SKM-1 treated with dmso at 0.1 percent for 144 hours (cell line): ENCODE data around the gene COX6B1.
"Not testable (repeated sequence)": the region's sequence is repeated elsewhere in the genome, so short reads cannot be mapped to it uniquely, and the experiment has no call there.

Experiments used
- DNase-seq: peaks from one replicate; lab custom pipeline; 2025; ENCODE audit not compliant: unreplicated experiment; lab: John Stamatoyannopoulos, UW

Gene COX6B1, protein sequence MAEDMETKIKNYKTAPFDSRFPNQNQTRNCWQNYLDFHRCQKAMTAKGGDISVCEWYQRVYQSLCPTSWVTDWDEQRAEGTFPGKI

DNA sequence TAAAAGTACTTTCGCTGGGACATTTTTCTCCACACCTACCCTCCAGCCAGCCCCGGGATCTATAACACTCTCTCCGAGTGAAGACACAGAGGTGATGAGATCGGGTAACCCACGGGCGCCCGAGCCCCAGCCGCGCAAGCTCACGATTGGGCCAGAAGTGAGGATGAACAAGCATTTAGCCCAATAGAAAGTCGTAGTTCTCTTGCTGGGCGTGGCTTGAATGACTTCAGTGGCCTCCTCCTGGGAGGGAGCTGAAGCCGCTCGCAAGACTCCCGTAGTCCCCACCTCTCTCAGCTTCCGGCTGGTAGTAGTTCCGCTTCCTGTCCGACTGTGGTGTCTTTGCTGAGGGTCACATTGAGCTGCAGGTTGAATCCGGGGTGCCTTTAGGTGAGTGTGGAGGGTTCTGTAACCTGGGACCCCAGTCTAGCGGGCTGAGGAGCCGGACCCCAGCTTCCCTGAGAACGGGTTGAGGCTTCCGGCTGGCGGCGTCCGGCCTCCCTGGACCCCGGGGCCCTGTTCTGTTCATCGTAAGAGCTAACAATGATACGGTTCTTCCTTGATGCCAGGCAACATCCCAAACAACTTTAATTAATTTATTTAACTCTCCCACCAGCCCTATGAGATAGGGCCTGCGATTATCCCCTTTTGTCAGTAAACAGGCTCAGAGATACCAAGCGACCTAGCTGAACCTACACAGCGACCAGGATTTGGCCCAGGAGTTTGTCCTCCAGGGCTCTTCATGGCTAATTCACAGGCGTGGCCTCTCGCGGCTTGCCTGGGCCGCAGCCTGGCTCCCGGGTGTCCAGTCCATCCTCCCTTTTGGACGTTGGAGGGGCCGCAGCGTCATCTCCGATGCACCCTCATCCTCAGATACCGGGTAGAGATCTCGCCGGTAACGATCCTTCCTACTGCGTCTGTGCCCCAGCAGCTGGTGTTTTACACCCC, at the start of gene COX6B1:
TSS of gene COX6B1 (plus strand) at position 307 of the 945 bp plus-strand sequence. CDS start 2,921 bp downstream, outside the sequence.
- DNase-seq: peak; percentile 98

DNA sequence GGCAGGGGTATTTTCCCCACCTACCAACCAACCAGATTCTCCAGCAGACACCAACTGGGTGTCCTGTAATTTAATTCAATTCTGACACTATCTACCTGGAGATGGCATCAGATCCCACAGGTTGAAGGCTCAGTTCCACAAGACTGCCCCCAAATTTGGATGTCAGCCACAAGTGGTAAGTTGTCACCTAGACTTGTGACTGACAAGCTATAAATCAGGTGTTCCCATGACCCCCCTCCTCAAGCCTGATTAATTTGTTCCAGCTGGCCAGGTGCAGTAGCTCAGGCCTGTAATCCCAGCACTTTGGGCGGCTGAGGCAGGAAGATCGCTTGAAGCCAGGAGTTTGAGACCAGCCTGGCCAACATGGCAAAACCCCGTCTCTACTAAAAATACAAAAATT, 46.2 kb upstream of the COX6B1 start:
- DNase-seq: no peak

DNA sequence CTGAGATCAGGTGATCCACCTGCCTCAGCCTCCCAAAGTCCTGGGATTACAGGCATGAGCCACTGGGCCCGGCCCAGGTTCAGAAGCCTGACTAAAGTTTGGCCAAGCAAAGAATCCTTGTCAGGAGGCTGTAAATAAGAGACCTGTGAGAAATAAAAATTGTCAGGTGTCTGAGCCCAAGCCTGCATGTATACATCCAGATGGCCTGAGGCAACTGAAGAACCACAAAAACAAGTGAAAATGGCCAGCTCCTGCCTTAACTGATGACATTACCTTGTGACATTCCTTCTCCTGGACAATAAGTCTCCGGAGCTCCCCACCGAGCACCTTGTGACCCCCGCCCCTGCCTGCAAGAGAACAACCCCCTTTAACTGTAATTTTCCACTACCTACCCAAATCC, 43.7 kb upstream of the COX6B1 start:
- DNase-seq: not testable (repeated sequence)

DNA sequence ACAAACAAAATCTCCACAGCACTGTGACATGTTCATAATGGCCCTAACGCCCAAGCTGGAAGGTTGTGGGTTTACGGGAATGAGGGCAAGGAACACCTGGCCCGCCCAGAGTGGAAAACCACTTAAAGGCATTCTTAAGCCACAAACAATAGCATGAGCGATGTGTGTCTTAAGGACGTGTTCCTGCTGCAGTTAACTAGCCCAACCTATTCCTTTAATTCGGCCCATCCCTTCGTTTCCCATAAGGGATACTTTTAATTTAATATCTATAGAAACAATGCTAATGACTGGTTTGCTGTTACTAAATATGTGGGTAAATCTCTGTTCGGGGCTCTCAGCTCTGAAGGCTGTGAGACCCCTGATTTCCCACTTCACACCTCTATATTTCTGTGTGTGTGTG, 41.0 kb upstream of the COX6B1 start:
- not testable (repeated sequence) for DNase-seq

DNA sequence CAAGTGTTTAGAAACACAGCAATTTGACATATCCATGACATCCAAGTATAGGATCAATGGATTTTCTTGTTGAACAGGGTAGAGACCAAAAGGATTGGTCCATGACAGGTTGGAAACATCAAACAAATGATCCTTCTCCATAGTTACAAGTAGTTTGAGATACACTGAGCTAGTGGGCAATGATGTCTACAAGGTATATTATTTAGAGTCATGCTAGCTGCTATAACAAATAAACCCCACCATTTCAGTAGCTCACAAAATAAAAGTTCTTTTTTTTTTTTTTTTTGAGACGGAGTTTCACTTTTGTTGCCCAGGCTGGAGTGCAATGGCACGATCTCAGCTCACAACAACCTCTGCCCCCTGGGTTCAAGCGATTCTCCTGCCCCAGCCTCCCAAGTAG, 40.5 kb upstream of the COX6B1 start:
- no peak for DNase-seq

DNA sequence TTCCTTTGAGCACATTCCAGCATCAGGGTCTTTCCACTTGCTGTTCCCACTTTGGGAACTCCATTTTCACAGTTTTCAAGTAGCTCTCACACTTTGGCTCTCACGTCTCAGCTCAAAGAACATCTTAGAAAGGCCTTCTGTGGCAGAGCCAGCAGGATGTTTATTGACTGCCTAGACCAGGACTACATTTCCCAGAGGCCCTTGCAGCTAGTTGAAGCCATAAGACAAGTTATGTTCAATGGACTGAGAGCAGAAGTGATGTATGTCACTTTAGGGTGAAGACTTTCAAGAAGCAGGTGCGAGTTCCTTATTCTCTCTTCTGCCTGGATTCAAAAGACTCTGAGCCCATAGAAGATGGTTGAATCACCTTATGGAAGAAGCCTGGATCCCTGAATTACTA, 39.9 kb upstream of the COX6B1 start:
- DNase-seq: no peak

DNA sequence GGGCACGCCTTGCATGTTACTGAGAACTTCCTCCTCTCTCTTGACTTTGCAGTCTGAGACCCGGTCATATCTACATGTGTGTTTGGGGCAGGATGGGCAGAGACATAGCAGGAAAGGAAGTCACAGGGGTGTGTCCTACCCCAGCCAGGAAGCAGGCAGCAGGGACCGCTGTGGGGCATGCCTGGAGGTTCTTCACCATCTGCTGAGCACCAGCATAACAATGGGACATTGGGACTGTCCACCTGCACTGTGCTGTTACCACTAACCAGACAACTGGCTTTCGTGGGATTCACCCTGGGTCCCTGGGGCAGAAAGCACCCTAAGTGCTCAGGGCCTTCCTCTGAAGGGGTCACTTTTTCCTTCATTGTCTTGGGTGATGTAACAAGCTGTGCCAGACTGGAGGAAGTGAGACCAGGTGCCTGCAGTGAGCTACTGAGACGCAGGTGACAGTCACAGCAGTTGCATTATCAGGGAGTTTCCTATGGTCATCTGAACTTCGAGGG, 38.2 kb upstream of the COX6B1 start:
- no peak for DNase-seq

DNA sequence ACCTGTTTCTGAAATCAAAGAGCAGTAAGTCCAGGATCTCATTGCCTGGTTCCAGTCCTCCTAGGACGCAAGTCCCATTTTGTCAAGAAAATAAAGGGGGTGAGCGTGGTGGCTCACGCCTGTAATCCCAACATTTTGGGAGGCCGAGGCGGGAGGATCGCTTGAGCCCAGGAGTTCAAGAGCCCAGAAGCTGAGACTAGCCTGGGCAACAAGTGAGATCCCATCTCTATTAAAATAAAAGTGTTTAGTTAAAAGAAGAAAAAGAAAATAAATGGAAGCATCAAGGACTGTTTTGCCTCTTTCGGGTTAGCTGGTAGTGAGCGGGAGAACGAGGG, 35.9 kb upstream of the COX6B1 start:
- no peak for DNase-seq

DNA sequence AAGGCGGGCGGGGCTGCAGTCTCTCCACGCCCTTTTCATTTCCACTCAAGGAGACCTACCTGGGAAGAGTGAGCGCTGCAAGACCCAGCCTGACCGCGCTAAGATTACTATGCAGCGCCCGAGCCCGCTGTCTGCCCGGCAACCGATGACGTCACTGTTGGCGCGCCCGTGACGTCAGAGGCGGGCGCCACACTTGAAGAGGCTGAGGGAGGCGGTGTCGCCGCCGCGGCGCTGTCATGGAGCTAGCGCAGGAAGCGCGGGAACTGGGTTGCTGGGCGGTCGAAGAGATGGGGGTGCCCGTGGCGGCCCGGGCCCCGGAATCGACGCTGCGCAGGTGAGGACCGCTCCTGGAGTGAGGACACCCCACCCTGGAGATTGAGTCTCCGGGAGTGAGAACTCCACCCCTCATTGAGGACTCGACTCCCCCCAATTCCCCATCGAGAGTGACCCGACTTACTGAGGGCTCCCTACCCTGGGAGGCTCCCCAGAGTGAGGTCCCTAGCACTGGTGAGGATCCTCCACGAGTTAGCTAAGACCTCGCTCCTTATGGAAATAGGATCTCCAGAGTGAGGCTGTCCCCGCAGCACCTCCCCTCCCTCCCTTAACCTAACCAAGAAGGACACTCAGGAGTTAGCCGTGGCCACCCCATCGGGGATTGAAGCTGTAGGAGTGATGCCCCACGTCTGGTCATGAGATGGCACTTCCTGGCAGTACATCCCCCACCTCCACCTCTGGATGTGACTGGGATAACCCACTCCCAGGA, 35.4 kb upstream of the COX6B1 start, which contains the start of gene HAUS5:
TSS of gene HAUS5 (plus strand) at position 177 of the 763 bp plus-strand sequence. CDS start at position 237, 60 bp downstream.
- peak; percentile 78 for DNase-seq

DNA sequence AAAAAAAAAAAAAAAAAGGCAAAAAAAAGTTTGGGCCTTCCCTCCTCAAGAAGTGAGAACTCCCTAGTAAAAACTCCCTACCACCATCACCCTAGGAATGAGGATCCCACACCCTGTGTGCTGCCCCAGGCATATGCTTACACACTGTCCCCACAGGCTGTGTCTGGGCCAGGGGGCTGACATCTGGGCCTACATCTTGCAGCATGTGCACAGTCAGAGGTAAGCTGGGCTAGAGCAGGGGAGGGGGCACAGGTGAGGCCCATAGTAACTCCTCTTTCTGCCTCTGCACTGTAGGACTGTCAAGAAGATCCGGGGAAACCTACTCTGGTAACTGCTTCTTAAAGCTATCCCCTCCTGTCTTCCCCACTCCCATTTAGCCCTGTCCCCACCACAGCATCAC, 34.5 kb upstream of the COX6B1 start:
- DNase-seq: no peak

DNA sequence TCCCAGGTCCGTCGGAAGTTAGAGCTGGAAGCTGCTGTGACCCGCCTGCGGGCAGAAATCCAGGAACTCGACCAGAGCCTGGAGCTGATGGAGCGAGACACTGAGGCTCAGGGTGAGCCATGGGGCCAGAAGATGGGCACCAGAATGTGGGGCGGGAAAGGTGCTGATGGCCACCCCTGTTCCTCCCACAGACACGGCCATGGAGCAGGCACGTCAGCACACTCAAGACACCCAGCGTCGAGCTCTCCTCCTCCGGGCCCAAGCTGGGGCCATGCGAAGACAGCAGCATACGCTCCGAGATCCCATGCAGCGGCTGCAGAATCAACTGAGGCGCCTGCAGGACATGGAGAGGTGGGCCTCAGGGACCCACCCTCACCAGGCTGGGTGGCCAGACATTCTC, 33.1 kb upstream of the COX6B1 start:
- no peak for DNase-seq

DNA sequence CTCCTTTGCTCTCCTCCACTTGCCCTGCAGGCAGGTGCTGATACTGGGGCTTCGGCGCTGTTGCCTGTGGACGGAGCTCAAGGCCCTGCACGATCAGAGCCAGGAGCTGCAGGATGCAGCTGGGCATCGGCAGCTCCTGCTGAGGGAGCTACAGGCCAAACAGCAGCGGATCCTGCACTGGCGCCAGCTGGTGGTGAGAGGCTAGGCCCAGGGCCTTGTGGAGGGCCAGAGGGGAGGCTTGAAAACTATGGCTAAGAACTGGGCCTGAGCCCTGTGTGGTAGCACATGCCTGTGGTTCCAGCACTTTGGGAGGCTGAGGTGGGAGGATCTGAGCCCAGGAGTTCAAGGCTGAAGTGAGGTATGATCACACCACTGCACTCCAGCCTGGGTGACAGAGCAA, 29.3 kb upstream of the COX6B1 start:
- no peak for DNase-seq

DNA sequence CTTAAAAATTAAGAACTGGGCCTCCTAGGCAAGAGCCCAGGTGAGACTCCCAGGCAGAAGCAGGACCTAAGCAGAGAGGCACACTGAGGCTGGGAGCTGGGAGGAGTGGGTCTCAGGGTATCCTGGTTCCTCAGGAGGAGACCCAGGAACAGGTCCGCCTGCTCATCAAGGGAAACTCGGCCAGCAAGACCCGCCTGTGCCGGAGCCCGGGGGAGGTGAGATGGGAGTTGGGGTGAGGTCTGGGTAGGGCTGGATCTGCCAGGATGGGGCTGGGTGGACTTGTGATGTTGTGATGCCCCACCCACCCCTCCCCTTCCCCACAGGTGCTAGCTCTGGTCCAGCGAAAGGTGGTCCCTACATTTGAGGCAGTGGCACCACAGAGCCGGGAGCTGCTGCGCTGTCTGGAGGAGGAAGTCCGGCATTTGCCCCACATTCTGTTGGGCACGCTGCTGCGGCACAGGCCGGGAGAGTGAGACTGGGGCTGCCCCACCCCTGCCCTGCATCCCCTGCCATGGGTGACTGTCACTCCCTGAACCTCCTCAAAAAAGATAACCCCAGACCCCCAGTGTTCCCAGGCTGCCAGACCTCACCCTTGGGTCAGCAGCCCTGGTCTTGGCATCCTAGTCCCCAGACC, 28.7 kb upstream of the COX6B1 start:
- DNase-seq: no peak

DNA sequence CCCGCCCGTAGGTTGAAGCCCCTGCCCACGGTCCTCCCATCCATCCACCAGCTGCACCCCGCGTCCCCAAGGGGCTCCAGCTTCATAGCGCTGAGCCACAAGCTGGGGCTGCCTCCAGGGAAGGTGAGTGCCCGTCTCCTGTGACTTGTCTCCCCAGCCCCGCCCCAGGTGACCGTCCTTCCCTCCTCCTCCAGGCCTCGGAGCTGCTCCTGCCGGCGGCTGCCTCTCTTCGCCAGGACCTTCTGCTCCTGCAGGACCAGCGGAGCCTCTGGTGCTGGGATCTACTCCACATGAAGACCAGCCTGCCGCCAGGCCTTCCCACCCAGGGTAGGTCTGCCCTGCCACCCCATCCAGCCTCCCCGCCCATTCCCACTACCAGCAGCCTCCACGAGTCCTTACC, 28.1 kb upstream of the COX6B1 start:
- DNase-seq: no peak

DNA sequence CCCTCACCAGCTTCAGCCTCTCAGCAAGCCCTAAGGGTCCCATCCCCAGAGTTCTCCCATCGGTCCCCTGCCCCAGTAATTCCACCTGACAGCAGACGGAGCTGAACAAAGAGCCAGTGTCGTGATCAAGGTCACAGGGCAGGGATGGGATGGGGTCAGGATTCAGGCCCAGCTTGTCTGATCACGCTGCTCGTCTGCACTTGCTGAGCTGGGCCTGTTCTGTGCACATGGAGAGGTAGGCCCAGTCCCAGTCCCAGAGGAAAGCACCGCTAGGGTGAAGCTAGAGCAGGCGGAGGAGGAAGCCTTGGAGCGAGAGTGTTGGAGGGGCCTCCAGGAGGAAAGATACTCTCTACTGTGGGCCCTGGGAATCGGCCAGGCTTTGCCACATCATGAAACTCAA, 26.4 kb upstream of the COX6B1 start:
- DNase-seq: no peak

DNA sequence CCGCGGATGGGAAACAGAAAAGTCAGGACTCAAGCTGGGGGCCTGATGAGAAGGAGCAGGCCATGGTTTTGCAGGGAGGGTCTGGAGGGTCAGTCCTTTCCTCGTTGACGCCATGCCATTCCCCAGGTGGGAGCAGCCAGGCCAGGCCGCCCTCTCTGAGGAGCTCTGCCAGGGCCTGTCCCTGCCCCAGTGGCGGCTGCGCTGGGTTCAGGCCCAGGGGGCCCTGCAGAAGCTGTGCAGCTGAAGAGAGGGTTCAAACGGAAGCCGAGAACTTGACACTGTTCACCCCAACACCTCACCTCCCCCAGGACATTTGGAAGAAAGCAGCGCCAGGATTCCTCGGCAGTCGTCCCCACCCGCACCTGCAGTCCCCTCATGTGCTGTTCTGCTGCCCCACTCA, 25.4 kb upstream of the COX6B1 start:
- no peak for DNase-seq

DNA sequence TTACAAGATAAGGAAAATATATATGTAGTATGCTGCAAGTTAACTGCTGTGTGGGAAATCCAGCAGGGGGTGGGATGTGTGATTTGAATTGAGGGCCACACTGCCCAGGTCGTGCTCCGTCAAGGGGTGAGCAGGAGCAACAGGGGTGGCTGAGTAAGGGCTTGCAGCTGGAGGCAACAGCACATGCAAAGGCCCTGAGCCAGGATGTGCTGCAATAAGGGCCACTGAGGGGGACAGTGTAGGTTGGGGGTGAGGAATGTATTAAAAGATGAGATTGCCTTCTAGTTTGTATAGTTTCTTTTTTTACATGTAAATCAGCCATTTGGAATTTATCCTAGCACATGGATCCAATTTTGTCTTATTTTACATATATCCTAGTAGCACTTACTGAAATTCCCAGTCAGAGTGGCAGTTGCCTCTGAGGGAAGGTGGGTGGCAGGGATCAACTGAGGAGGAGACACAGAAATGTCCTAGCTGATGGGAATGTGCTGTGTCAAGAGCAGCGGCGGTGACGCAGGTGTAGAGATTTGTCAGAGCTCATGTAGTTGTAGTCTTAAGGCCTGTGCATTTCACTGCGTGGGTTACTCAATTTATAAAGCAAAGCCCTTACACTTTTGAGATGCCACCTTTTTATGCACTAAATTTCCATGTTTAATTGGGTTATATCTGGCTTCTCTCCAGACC, 24.7 kb upstream of the COX6B1 start:
- no peak for DNase-seq

DNA sequence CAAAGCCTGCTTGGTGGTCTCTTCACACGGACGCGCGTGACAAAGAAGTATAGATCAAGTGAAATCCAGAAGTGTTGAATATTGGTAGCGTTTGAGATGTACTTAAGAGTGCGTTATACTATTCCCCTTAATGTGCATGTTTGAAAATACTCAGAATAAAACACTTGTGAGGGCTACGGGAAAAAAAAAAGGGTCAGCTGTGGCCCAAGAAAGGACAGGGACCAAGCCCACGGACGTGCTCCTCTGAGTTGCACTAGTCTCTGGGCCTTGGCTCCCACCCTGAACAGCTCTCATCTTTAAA, 19.9 kb upstream of the COX6B1 start:
- no peak for DNase-seq

DNA sequence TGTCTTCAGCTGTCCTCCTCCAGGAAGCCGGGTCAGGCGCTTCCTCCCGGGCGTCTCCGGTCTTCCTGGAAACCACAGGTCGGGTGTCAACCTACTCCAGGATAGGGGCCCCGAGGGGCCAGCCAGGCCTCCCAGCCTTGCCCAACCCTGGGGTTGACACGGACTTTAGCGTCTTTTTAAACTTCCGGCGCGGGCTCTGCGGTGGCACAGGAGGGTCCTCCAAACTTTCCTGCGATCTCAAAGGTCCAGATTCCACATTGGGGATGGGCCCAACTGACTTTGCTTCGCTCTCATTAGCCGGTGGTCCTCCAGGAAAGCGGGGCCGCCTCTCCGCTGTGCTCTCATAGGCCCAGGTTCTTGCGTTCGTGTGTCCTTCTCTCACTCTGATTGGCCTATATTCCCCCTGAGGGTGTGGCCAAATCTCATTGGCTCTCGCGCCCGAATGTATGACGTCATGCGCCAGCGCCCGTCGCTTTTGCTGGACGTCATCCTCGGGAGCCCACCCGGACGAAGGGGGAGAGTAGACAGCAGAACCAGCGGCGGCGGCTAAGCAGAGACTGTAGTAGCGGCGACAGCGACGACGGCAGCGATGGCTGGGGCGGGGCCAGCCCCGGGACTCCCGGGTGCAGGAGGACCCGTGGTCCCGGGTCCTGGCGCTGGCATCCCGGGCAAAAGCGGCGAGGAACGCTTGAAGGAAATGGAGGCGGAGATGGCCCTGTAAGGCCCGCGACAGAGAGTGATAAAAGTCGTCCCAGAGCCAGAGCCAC, 19.4 kb upstream of the COX6B1 start, which contains the start of gene RBM42:
TSS of gene RBM42 (plus strand) at position 472 of the 767 bp plus-strand sequence. CDS start at position 590, 118 bp downstream.
- peak; percentile 98 for DNase-seq

DNA sequence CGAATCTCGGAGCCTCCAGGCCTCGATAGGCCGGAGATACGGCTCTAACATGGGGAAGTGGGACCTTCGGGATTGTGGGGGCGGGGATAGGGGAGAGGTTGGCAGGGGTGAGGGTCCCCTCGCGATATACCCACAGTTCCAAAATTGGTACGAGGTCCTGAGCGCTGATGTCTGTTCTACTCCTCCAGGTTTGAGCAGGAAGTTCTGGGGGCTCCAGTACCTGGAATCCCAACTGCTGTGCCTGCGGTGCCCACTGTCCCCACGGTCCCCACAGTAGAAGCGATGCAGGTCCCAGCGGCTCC, 18.8 kb upstream of the COX6B1 start:
- no peak for DNase-seq
